Upper lobe of left lung (tissue), 6 donors: ENCODE results near the gene HLA-DOA. TPM values are rescaled to one million over a fixed set of nuclear protein-coding genes. Genes with fewer than 3 reads are reported as not detected.

ENCODE experiments used
- ATAC-seq, 2 donors: fragments of 200-7000 bp; cut with Tn5 transposase; one replicate each; pipeline ENCODE4 v1.9.1; 2022; ENCODE audit warnings: mild to moderate bottlenecking in 2 of 2, moderate library complexity in 2 of 2; ENCODE audit not compliant: low FRiP score in 2 of 2
- DNase-seq, 2 donors: peaks; one replicate each; pipeline ENCODE4 v3.0.0-alpha.2; 2019 to 2020
- H3K27ac ChIP-seq, 4 donors: fragments of 200-600 bp; sonication (generic); one replicate each; pipeline ENCODE4 v1.5.1; 2016 to 2019
- H3K27me3 ChIP-seq, 4 donors: fragments of 200-600 bp; sonication (generic); one replicate each; pipeline ENCODE4 v1.5.1; 2017 to 2019
- H3K36me3 ChIP-seq, 4 donors: fragments of 200-600 bp; sonication (generic); one replicate each; pipeline ENCODE4 v1.5.1; 2016 to 2019
- H3K4me1 ChIP-seq, 4 donors: fragments of 200-600 bp; sonication (generic); one replicate each; pipeline ENCODE4 v1.5.1; 2018 to 2019
- H3K4me3 ChIP-seq, 4 donors: fragments of 200-600 bp; sonication (generic); one replicate each; pipeline ENCODE4 v1.5.1; 2017 to 2019; ENCODE audit warnings: mild to moderate bottlenecking in 2 of 4, moderate library complexity in 1 of 4
- H3K9me3 ChIP-seq, 4 donors: fragments of 200-600 bp; sonication (generic); one replicate each; pipeline ENCODE4 v1.5.1; 2018 to 2019
- EP300 ChIP-seq, 4 donors: sonication (generic); formaldehyde crosslinking; IDR thresholded peaks; one replicate each; pipeline ENCODE4 v1.5.1; 2017; ENCODE audit warnings: antibody characterized with exemption in 4 of 4, control low read depth in 2 of 4
- POLR2A ChIP-seq, 4 donors: fragments of 450-650 bp; IDR thresholded peaks; one replicate each; pipeline ENCODE4 v1.5.1; 2016 to 2017; ENCODE audit warnings: antibody characterized with exemption in 4 of 4, mild to moderate bottlenecking in 2 of 4
- POLR2AphosphoS5 ChIP-seq, 2 donors: sonication (generic); formaldehyde crosslinking; IDR thresholded peaks; one replicate each; pipeline ENCODE4 v1.5.1; 2017; ENCODE audit warnings: antibody characterized with exemption in 2 of 2
- WGBS, 2 donors: methylation state at CpG; one replicate each; pipeline ENCODE4 v1.1.5; 2017 to 2018; 5-methylcytosine and 5-hydroxymethylcytosine counted together
- total RNA-seq, 6 donors: library from RNA; depleted of rRNA in 4 of 6; stranded (reverse); fragments of >200 nt in 4 of 6; gene quantifications; one replicate each; pipeline versions ENCODE4 v1.1.0 to v1.2.1, GENCODE V29; 2016 to 2021
- TF ChIP-seq, protein P1 (sequence below), 6 experiments: fragments of 450-650 bp in 4 of 6; fragments of 200-600 bp in 2 of 6; sonication (generic) in 2 of 6; IDR thresholded peaks; one replicate each; pipeline ENCODE4 v1.5.1; 2016 to 2019; ENCODE audit warnings: antibody characterized with exemption in 6 of 6
- donor health status: DM: no; HTN: no; CAD: no; lungs with moderate emphysema.
- donor health status: DM: no; HTN: yes; CAD: no; lungs with severe emphysema.

Gene HLA-DOA
- total RNA-seq, 6 donors from 2014 or later: 9.4 to 56.8 (median 30.5) TPM

DNA sequence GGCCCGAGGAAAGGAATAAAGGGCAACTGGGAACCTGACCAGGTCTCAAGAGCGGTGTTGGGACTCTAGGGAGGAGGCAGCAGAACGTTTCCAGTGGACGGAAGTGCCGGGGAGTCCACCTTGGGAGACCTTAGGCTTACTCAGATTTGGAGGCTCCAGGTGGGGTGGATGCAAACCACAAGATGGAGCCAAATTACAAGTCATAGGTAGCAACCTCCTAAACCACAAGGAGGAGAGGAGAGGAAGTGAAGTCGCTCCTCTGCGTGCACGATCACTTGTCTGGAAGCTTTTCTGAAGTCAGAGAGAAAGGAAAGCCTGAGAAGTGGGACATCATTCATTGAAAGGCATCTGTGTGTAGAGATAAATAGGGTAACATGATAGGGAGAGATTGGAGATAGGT, 9.3 kb downstream of the HLA-DOA start:
- Histone ChIP-seq H3K9me3 (no peaks in the 10 kb centered on the region), H3K27me3 (no peaks in the 10 kb centered on the region), H3K27ac (no peak overlapping the region), H3K4me1 (peaks cover 0 to 7% (median 3%) of the 10 kb centered on the region in 4 donors), H3K4me3 (no peak overlapping the region), H3K36me3 (no peaks in the 10 kb centered on the region)
- DNase-seq (peak in 1 of 2 donors; percentile 36), ATAC-seq (peak in 1 of 2 donors; percentile 14)
- 17 to 51% methylated on average over 8 of the region's 8 CpGs for WGBS, 2 donors
- TF ChIP-seq, protein P1, sequence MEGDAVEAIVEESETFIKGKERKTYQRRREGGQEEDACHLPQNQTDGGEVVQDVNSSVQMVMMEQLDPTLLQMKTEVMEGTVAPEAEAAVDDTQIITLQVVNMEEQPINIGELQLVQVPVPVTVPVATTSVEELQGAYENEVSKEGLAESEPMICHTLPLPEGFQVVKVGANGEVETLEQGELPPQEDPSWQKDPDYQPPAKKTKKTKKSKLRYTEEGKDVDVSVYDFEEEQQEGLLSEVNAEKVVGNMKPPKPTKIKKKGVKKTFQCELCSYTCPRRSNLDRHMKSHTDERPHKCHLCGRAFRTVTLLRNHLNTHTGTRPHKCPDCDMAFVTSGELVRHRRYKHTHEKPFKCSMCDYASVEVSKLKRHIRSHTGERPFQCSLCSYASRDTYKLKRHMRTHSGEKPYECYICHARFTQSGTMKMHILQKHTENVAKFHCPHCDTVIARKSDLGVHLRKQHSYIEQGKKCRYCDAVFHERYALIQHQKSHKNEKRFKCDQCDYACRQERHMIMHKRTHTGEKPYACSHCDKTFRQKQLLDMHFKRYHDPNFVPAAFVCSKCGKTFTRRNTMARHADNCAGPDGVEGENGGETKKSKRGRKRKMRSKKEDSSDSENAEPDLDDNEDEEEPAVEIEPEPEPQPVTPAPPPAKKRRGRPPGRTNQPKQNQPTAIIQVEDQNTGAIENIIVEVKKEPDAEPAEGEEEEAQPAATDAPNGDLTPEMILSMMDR (IDR thresholded peaks at IDR 0.05): peak in 3 of 6 experiments; percentile 25 to 49 (median 29)
- TF ChIP-seq POLR2AphosphoS5 (IDR thresholded peaks at IDR 0.05): no peak

DNA sequence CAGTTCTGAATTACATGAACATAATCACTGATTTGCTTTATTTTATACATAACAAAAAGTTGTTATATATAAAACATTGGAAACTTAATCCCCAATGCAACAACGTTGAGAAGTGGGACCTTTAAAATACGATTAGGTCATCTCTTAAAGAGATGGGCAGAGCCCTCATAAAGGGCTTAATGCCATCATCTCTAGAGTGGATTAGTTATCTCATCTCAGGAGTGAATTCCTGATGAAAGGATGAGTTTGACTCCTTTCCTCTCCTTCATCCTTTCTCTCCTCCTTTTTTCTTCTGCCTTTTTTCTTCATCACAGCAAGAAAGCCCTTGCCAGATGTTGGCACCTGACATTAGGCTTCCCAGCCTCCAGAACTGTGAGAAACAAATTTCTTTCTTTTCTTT, 13.9 kb downstream of the HLA-DOA start:
- DNase-seq: no peak
- peaks cover 0 to 5% (median under 1%) of the 10 kb centered on the region in 4 donors for H3K4me1 ChIP-seq
- H3K9me3 ChIP-seq: no peaks in the 10 kb centered on the region
- H3K4me3 ChIP-seq: no peak overlapping the region
- H3K27ac ChIP-seq: no peak overlapping the region
- 52 to 53% methylated on average over 2 of the region's 2 CpGs for WGBS, 2 donors
- no peaks in the 10 kb centered on the region for H3K27me3 ChIP-seq
- H3K36me3 ChIP-seq: no peaks in the 10 kb centered on the region
- no peak for ATAC-seq
- TF ChIP-seq, protein P1 (IDR thresholded peaks at IDR 0.05): no peak
- TF ChIP-seq POLR2A (IDR thresholded peaks at IDR 0.05) (no peak), POLR2AphosphoS5 (IDR thresholded peaks at IDR 0.05) (no peak), EP300 (IDR thresholded peaks at IDR 0.05) (no peak)

- no peaks in the 10 kb centered on the region for H3K27me3 ChIP-seq
- WGBS, 2 donors: 82 to 85% methylated on average over 9 of the region's 9 CpGs
- H3K27ac ChIP-seq: no peak overlapping the region
- ATAC-seq: no peak
- DNase-seq: no peak
- H3K4me3 ChIP-seq: no peak overlapping the region
- no peaks in the 10 kb centered on the region for H3K9me3 ChIP-seq
- TF ChIP-seq, protein P1 (IDR thresholded peaks at IDR 0.05): no peak
- TF ChIP-seq POLR2AphosphoS5 (IDR thresholded peaks at IDR 0.05): no peak
- no peak for TF ChIP-seq POLR2A (IDR thresholded peaks at IDR 0.05)
- no peak for TF ChIP-seq EP300 (IDR thresholded peaks at IDR 0.05)
- H3K36me3 ChIP-seq: no peaks in the 10 kb centered on the region
- no peaks in the 10 kb centered on the region for H3K4me1 ChIP-seq
Observed at GRCh38 chr6:32993363-32993973, 15.9 kb downstream of the HLA-DOA start.

DNA sequence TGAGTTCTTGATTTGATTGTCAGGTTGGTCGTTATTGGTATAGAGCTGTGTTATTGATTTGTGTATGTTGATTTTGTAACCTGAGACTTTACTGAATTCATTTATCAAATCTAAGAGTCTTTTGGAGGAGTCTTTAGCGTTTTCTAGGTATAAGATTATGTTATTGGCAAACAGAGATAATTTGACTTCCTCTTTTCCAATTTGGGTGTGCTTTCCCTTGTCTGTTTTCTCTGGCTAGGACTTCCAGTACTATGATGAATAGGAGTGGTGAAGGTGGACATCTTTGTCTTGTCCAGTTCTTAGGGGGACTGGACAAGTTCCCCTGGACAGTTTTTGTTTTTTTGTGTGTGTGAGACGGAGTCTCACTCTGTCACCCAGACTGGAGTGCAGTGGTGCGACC, 17.4 kb downstream of the HLA-DOA start:
- Histone ChIP-seq H3K36me3 (no peaks in the 10 kb centered on the region), H3K4me1 (no peaks in the 10 kb centered on the region), H3K4me3 (no peak overlapping the region), H3K27me3 (no peaks in the 10 kb centered on the region), H3K27ac (no peak overlapping the region), H3K9me3 (no peaks in the 10 kb centered on the region)
- WGBS, 2 donors: 71% methylated on average over 4 of the region's 4 CpGs
- TF ChIP-seq, protein P1 (IDR thresholded peaks at IDR 0.05): no peak
- no peak for TF ChIP-seq POLR2AphosphoS5 (IDR thresholded peaks at IDR 0.05)
- TF ChIP-seq EP300 (IDR thresholded peaks at IDR 0.05): no peak
- TF ChIP-seq POLR2A (IDR thresholded peaks at IDR 0.05): no peak
- ATAC-seq: no peak
- DNase-seq: no peak

DNA sequence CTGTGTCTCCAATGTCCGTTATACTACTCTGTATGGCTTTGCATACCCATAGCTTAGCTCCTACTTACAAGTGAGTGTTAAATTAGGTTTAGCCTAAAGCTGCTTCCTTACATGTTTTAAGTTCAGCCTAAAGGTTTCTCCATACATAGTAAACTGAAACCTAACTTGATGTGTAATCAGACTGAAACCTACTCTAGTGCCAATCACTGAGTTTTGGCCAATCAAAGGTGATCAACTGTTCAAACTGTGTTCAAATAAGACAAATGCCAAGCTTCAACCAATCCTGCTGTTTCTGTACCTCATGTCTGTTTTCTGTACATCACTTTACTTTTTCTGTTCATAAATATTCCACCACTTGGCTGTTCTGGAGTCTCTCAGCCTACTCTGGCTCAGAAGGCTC, 20.0 kb downstream of the HLA-DOA start:
- H3K27me3 ChIP-seq: no peaks in the 10 kb centered on the region
- TF ChIP-seq, protein P1 (IDR thresholded peaks at IDR 0.05): no peak
- TF ChIP-seq POLR2A (IDR thresholded peaks at IDR 0.05) (no peak), EP300 (IDR thresholded peaks at IDR 0.05) (no peak), POLR2AphosphoS5 (IDR thresholded peaks at IDR 0.05) (no peak)

More for the DNA sequence above, 20.0 kb downstream of the HLA-DOA start:
- no peak overlapping the region for H3K4me3 ChIP-seq
- DNase-seq (no peak), ATAC-seq (no peak)
- peaks cover 0 to 7% (median 5%) of the 10 kb centered on the region in 4 donors for H3K4me1 ChIP-seq
- no peaks in the 10 kb centered on the region for H3K9me3 ChIP-seq
- no peaks in the 10 kb centered on the region for H3K36me3 ChIP-seq
- WGBS, 2 donors: 90 to 95% methylated on average over 1 of the region's 1 CpG
- no peak overlapping the region for H3K27ac ChIP-seq
